ENCODE measurements around the gene IFNL4. TPM values are rescaled to one million over a fixed set of nuclear protein-coding genes. Genes with fewer than 3 reads are reported as not detected.

The IFNL4 gene
- total RNA-seq, 4 donors from 2014 or later: not detected

- DNase-seq (ENCODE audit: low spot score) (no peak), ATAC-seq (ENCODE audit: low FRiP score) (no peak)
- TF ChIP-seq CTCF (IDR thresholded peaks at IDR 0.05): no peak
Measured at GRCh38 chr19:39203372-39204341, 45.0 kb downstream of the IFNL4 start, which contains the start of gene SYCN. TSS of gene SYCN (minus strand) at chr19:39204263. CDS start at chr19:39204254, 9 bp downstream.

- TF ChIP-seq CTCF (IDR thresholded peaks at IDR 0.05): no peak
- no peak for ATAC-seq (ENCODE audit: low FRiP score)
- no peak for DNase-seq (ENCODE audit: low spot score)
Measured at GRCh38 chr19:39202998-39203355, 45.7 kb downstream of the IFNL4 start.

- DNase-seq (ENCODE audit: low spot score): no peak
- no peak for ATAC-seq (ENCODE audit: low FRiP score)
- no peak for TF ChIP-seq CTCF (IDR thresholded peaks at IDR 0.05)
Measured at GRCh38 chr19:39200803-39201115, 47.9 kb downstream of the IFNL4 start.

GRCh38 chr19:39200066-39200802 is 48.4 kb downstream of the IFNL4 start:
- no peak for TF ChIP-seq CTCF (IDR thresholded peaks at IDR 0.05)
- no peak for DNase-seq (ENCODE audit: low spot score)

GRCh38 chr19:39199025-39199424 is 49.6 kb downstream of the IFNL4 start:
- no peak for DNase-seq (ENCODE audit: low spot score)
- ATAC-seq (ENCODE audit: low FRiP score): peak; percentile 85
- TF ChIP-seq CTCF (IDR thresholded peaks at IDR 0.05): no peak

More at GRCh38 chr19:39200066-39200802, 48.4 kb downstream of the IFNL4 start:
- no peak for ATAC-seq (ENCODE audit: low FRiP score)

GRCh38 chr19:39197808-39198207 is 50.8 kb downstream of the IFNL4 start:
- DNase-seq (ENCODE audit: low spot score) (no peak), ATAC-seq (ENCODE audit: low FRiP score) (peak; percentile 35)
- TF ChIP-seq CTCF (IDR thresholded peaks at IDR 0.05): no peak
